Measurements from ENCODE around the gene FUNDC2. TPM values are rescaled to one million over a fixed set of nuclear protein-coding genes. Genes with fewer than 3 reads are reported as not detected.

Gene FUNDC2
- total RNA-seq, 3 donors from 2014 or later (not counting 1 experiment from before 2014, with no cell fraction given): 49.7 to 52.9 (median 52.1) TPM

DNA sequence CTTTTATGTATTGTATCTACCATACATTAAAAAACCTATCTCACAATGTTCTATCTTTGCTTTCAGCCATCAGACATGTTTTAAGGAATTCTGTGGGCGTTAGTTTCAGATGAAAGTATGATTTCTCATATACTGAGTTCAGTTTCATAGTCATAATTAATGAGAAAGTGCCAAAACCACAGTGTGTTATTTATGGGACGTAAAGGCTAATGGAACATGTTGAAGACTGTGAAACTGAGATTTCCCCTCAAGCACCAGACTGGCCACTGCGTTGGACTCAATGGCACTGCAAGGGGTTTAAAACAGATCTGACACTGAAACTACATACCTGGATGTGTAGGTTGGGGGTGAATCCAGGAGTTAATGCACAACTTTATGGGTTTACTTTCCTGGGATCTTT lies 36.1 kb upstream of the FUNDC2 start:
- H3K4me1 Mint-ChIP-seq: no peaks in the 10 kb centered on the region
- no peaks in the 10 kb centered on the region for H3K36me3 ChIP-seq (ENCODE audit: control insufficient read depth, insufficient read depth, low read length)

DNA sequence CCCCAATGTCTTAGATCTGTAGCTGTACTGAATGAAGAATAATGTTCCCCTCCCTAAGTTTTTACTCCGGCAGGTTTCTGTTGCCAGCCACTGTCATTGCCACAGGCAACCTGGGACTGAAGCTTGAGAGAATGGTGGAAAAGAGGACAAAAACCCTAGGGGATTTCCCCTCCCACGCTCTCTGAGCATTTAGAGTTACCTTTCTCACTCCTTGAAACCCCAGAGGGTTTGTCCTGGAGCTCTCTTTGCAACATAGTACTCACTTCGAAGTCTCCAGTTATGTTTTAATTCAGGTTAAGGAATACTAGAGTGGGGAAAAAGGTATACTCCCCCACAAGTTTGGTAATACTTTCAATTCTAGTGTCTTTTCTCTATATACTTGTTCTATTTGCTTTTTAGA lies 35.6 kb upstream of the FUNDC2 start:
- no peak for ATAC-seq
- Histone ChIP-seq H3K4me1 (ENCODE audit: control insufficient read depth, insufficient read depth, low read length) (no peaks in the 10 kb centered on the region), H3K9me3 (ENCODE audit: control insufficient read depth, insufficient read depth, low read length) (no peaks in the 10 kb centered on the region), H3K27ac (ENCODE audit: low read length) (no peak overlapping the region), H3K36me3 (ENCODE audit: control insufficient read depth, insufficient read depth, low read length) (no peaks in the 10 kb centered on the region), H3K4me3 (ENCODE audit: low read length) (no peak overlapping the region), H3K27me3 (ENCODE audit: control insufficient read depth, insufficient read depth, low read length) (no peaks in the 10 kb centered on the region)
- TF ChIP-seq, protein P1, sequence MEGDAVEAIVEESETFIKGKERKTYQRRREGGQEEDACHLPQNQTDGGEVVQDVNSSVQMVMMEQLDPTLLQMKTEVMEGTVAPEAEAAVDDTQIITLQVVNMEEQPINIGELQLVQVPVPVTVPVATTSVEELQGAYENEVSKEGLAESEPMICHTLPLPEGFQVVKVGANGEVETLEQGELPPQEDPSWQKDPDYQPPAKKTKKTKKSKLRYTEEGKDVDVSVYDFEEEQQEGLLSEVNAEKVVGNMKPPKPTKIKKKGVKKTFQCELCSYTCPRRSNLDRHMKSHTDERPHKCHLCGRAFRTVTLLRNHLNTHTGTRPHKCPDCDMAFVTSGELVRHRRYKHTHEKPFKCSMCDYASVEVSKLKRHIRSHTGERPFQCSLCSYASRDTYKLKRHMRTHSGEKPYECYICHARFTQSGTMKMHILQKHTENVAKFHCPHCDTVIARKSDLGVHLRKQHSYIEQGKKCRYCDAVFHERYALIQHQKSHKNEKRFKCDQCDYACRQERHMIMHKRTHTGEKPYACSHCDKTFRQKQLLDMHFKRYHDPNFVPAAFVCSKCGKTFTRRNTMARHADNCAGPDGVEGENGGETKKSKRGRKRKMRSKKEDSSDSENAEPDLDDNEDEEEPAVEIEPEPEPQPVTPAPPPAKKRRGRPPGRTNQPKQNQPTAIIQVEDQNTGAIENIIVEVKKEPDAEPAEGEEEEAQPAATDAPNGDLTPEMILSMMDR (IDR thresholded peaks at IDR 0.05): no peak
- no CpG with 5 or more reads among the region's 3 CpGs for WGBS (ENCODE audit: insufficient coverage)
- Mint-ChIP-seq H3K27me3 (ENCODE audit: low read depth in 2 of 2) (peaks cover 7 to 18% of the 10 kb centered on the region in 2 donors), H3K36me3 (no peaks in the 10 kb centered on the region), H3K27ac (no peak overlapping the region), H3K4me3 (no peak overlapping the region), H3K4me1 (no peaks in the 10 kb centered on the region), H3K9me3 (no peaks in the 10 kb centered on the region)
- no peak for DNase-seq
- intact Hi-C loops (cut with micrococcal nuclease): no loop called here

More for the DNA sequence above, 36.1 kb upstream of the FUNDC2 start:
- H3K27ac Mint-ChIP-seq: no peak overlapping the region
- DNase-seq (no peak), ATAC-seq (no peak)
- no peaks in the 10 kb centered on the region for H3K9me3 ChIP-seq (ENCODE audit: control insufficient read depth, insufficient read depth, low read length)
- 71% methylated on average over 1 of the region's 3 CpGs for WGBS (ENCODE audit: insufficient coverage)
- peaks cover 7 to 14% of the 10 kb centered on the region in 2 donors for H3K27me3 Mint-ChIP-seq (ENCODE audit: low read depth in 2 of 2)
- H3K27me3 ChIP-seq (ENCODE audit: control insufficient read depth, insufficient read depth, low read length): no peaks in the 10 kb centered on the region
- H3K36me3 Mint-ChIP-seq: no peaks in the 10 kb centered on the region
- no peaks in the 10 kb centered on the region for H3K4me1 ChIP-seq (ENCODE audit: control insufficient read depth, insufficient read depth, low read length)
- no peaks in the 10 kb centered on the region for H3K9me3 Mint-ChIP-seq
- intact Hi-C loops (cut with micrococcal nuclease): no loop called here
- H3K27ac ChIP-seq (ENCODE audit: low read length): no peak overlapping the region
- no peak overlapping the region for H3K4me3 Mint-ChIP-seq
- H3K4me3 ChIP-seq (ENCODE audit: low read length): no peak overlapping the region
- TF ChIP-seq, protein P1 (IDR thresholded peaks at IDR 0.05): no peak

DNA sequence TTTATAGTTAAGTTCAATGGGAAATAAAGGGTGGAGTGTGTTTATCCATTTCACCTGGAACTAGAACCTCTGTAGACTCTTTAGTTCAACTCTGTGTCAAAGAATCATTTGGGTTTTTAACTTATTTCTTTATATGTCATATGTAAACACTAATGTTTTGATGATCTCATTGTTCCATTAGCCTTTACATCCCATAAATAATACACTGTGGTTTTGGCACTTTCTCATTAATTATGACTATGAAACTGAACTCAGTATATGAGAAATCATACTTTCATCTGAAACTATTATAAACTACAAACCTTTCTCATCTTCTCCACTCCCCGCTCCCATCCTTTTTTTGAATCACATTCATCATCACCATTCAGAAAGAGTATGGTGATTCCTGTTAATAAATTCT lies 35.2 kb upstream of the FUNDC2 start:
- H3K4me3 ChIP-seq (ENCODE audit: low read length): no peak overlapping the region
- no peak overlapping the region for H3K27ac Mint-ChIP-seq
- no peak for DNase-seq
- no peak overlapping the region for H3K27ac ChIP-seq (ENCODE audit: low read length)
- H3K4me3 Mint-ChIP-seq: no peak overlapping the region
- H3K4me1 ChIP-seq (ENCODE audit: control insufficient read depth, insufficient read depth, low read length): no peaks in the 10 kb centered on the region
- no peaks in the 10 kb centered on the region for H3K4me1 Mint-ChIP-seq
- TF ChIP-seq, protein P1 (IDR thresholded peaks at IDR 0.05): no peak
- no peaks in the 10 kb centered on the region for H3K9me3 ChIP-seq (ENCODE audit: control insufficient read depth, insufficient read depth, low read length)
- peaks cover 7 to 19% of the 10 kb centered on the region in 2 donors for H3K27me3 Mint-ChIP-seq (ENCODE audit: low read depth in 2 of 2)
- no peaks in the 10 kb centered on the region for H3K27me3 ChIP-seq (ENCODE audit: control insufficient read depth, insufficient read depth, low read length)
- H3K36me3 ChIP-seq (ENCODE audit: control insufficient read depth, insufficient read depth, low read length): no peaks in the 10 kb centered on the region
- ATAC-seq: no peak
- no peaks in the 10 kb centered on the region for H3K36me3 Mint-ChIP-seq
- intact Hi-C loops (cut with micrococcal nuclease): no loop called here
- no CpG with 5 or more reads among the region's 1 CpG for WGBS (ENCODE audit: insufficient coverage)
- no peaks in the 10 kb centered on the region for H3K9me3 Mint-ChIP-seq

DNA sequence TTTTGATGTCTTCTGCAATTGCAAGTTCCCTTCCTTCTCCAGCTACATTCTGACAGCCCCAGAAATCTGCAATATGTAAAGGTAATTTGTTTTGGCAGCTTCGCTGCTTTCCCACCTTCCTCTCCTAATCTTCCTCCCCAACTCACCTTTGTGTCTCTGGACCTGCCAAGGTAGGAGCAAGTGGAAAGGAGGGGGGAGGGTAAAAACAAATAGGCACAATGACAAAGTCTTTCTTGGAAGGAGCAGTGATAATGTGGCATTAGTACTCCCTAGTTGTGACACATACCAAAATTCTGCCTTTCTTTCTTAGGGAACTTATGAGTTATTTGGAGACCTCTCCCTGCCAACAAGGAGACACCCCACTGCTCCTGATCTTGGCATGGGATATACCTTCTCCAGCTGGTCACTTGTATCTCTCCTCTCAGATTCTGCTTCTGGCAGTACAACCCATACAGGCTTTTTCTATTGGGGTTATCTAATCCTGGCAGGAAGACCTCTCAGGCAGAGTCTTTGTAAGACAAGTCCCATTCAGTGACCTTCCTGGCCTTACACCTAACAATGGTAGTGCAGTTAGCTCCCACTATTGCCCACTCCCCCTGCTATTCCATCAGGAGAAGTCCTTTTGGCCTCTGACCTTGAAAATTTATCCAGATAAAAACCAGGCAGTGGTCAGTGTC lies 28.3 kb upstream of the FUNDC2 start:
- H3K27ac Mint-ChIP-seq: no peak overlapping the region
- ATAC-seq (no peak), DNase-seq (no peak)
- intact Hi-C loops (cut with micrococcal nuclease): no loop called here
- H3K36me3 Mint-ChIP-seq: no peaks in the 10 kb centered on the region
- TF ChIP-seq, protein P1 (IDR thresholded peaks at IDR 0.05): no peak
- no peaks in the 10 kb centered on the region for H3K4me1 Mint-ChIP-seq
- Histone ChIP-seq H3K9me3 (ENCODE audit: control insufficient read depth, insufficient read depth, low read length) (no peaks in the 10 kb centered on the region), H3K4me3 (ENCODE audit: low read length) (no peak overlapping the region), H3K36me3 (ENCODE audit: control insufficient read depth, insufficient read depth, low read length) (no peaks in the 10 kb centered on the region), H3K27ac (ENCODE audit: low read length) (no peak overlapping the region), H3K27me3 (ENCODE audit: control insufficient read depth, insufficient read depth, low read length) (no peaks in the 10 kb centered on the region), H3K4me1 (ENCODE audit: control insufficient read depth, insufficient read depth, low read length) (no peaks in the 10 kb centered on the region)
- no CpG with 5 or more reads among the region's 1 CpG for WGBS (ENCODE audit: insufficient coverage)
- peaks cover 5 to 14% of the 10 kb centered on the region in 2 donors for H3K27me3 Mint-ChIP-seq (ENCODE audit: low read depth in 2 of 2)
- no peak overlapping the region for H3K4me3 Mint-ChIP-seq
- no peaks in the 10 kb centered on the region for H3K9me3 Mint-ChIP-seq

Measured in natural killer cell (primary cell).